HL-60/S4 (cell line): ENCODE results near the gene LPCAT1.
"Not testable (repeated sequence)": the region's sequence is repeated elsewhere in the genome, so short reads cannot be mapped to it uniquely, and the experiment has no call there.

Experiments
- in situ Hi-C: fragments of 300-500 bp; cut with MboI; formaldehyde crosslinking; loops from 2 replicates; pipeline ENCODE4 v1.14.3; 2022; ENCODE audit warnings: low sequenced_read_pairs

LPCAT1 gene

GRCh38 chr5:1541702-1542400, 18.1 kb upstream of the LPCAT1 start:
- in situ Hi-C loops = no loop called here

- in situ Hi-C loops = no loop called here
Observed at GRCh38 chr5:1540831-1541701, 17.3 kb upstream of the LPCAT1 start.

GRCh38 chr5:1540166-1540565, 16.4 kb upstream of the LPCAT1 start:
- in situ Hi-C loops = no loop called here

GRCh38 chr5:1539393-1540161, 15.8 kb upstream of the LPCAT1 start:
- in situ Hi-C loops = not testable (repeated sequence)

GRCh38 chr5:1538741-1539392, 15.1 kb upstream of the LPCAT1 start:
- in situ Hi-C loops = no loop called here

- in situ Hi-C loops = no loop called here
Observed at GRCh38 chr5:1538276-1538675, 14.5 kb upstream of the LPCAT1 start.

- in situ Hi-C loops = no loop called here
Observed at GRCh38 chr5:1537603-1538154, 13.9 kb upstream of the LPCAT1 start.

- in situ Hi-C loops = no loop called here
Observed at GRCh38 chr5:1536871-1537602, 13.3 kb upstream of the LPCAT1 start.

GRCh38 chr5:1536322-1536845, 12.6 kb upstream of the LPCAT1 start:
- in situ Hi-C loops = no loop called here

GRCh38 chr5:1535646-1536045, 11.9 kb upstream of the LPCAT1 start:
- in situ Hi-C loops = no loop called here

- in situ Hi-C loops = no loop called here
Observed at GRCh38 chr5:1532384-1532783, 8.6 kb upstream of the LPCAT1 start.

- in situ Hi-C loops = no loop called here
Observed at GRCh38 chr5:1529498-1529897, 5.7 kb upstream of the LPCAT1 start.

GRCh38 chr5:1527533-1528205, 3.9 kb upstream of the LPCAT1 start:
- in situ Hi-C loops = no loop called here

GRCh38 chr5:1526681-1527131, 2.9 kb upstream of the LPCAT1 start:
- in situ Hi-C loops = no loop called here

- in situ Hi-C loops = no loop called here
Observed at GRCh38 chr5:1526190-1526631, 2.5 kb upstream of the LPCAT1 start.

- in situ Hi-C loops = no loop called here
Observed at GRCh38 chr5:1525624-1526189, 1.9 kb upstream of the LPCAT1 start.

GRCh38 chr5:1524799-1525623, 1.3 kb upstream of the LPCAT1 start:
- in situ Hi-C loops = no loop called here

- in situ Hi-C loops = no loop called here
Observed at GRCh38 chr5:1524481-1524798, 680 bp upstream of the LPCAT1 start.
